IMR-90 (cell line): ENCODE results near the gene COPS4. TPM values are rescaled to one million over a fixed set of nuclear protein-coding genes. Genes with fewer than 3 reads are reported as not detected.
A peak's percentile ranks its signal among the peaks of the same experiment; 100 is the strongest.

Experiments used
- ATAC-seq: fragments of 200-7000 bp; cut with Tn5 transposase; 2 replicates; pipeline ENCODE4 v1.9.1; 2020; ENCODE audit warnings: low read depth, mild to moderate bottlenecking, moderate library complexity
- Bru-seq: library from RNA; stranded (reverse); fragments of 400-500 nt; gene quantifications from one replicate; lab custom pipeline; 2021; lab: Mats Ljungman, UMichigan
- BruChase-seq, 2 experiments: library from RNA; stranded (reverse); fragments of 400-500 nt; gene quantifications; one replicate each; lab custom pipeline; 2021; lab: Mats Ljungman, UMichigan
- BruUV-seq: library from RNA; stranded (reverse); fragments of 400-500 nt; replicated peaks from 2 replicates; lab custom pipeline; 2021; lab: Mats Ljungman, UMichigan
- CTCF ChIA-PET: fragments of 300-600 bp; formaldehyde crosslinking; extraction: SDS; loops from one replicate; lab custom pipeline; 2021; ENCODE audit warnings: antibody characterized with exemption; lab: Yijun Ruan, JAX
- POLR2A ChIA-PET: fragments of 300-600 bp; sonication (Branson Sonifier 250); formaldehyde crosslinking; loops from one replicate; lab custom pipeline; 2022; ENCODE audit warnings: antibody characterized with exemption; ENCODE audit not compliant: unreplicated experiment; lab: Charles Lee
- DNase-seq: peaks from one replicate; pipeline ENCODE4 v3.0.0; 2013
- H2AFZ ChIP-seq: replicated peaks from 2 replicates; pipeline ENCODE3; 2013; ENCODE audit warnings: low read length, mild to moderate bottlenecking; ENCODE audit not compliant: poor library complexity
- H2AK5ac ChIP-seq: 2 replicates; pipeline ENCODE4 v1.6.1; 2013; ENCODE audit warnings: low read depth, low read length, inconsistent platforms
- H2AK9ac ChIP-seq: replicated peaks from 2 replicates; pipeline ENCODE3; 2013; ENCODE audit warnings: mild to moderate bottlenecking, low read depth, low read length, moderate library complexity; ENCODE audit not compliant: poor library complexity
- H2BK120ac ChIP-seq: 2 replicates; pipeline ENCODE4 v1.6.1; 2013; ENCODE audit warnings: low read depth, low read length, inconsistent platforms
- H2BK15ac ChIP-seq: 3 replicates; pipeline ENCODE4 v1.6.1; 2013; ENCODE audit warnings: low read depth, low read length, inconsistent platforms
- H2BK20ac ChIP-seq: 2 replicates; pipeline ENCODE4 v1.6.1; 2013; ENCODE audit warnings: low read depth, mild to moderate bottlenecking, inconsistent platforms, low read length, moderate library complexity
- H2BK5ac ChIP-seq: 2 replicates; pipeline ENCODE4 v1.6.1; 2013; ENCODE audit warnings: mild to moderate bottlenecking, low read depth, low read length, inconsistent platforms; ENCODE audit not compliant: poor library complexity, severe bottlenecking
- H3K14ac ChIP-seq: replicated peaks from 2 replicates; pipeline ENCODE4 v1.6.1; 2013; ENCODE audit warnings: low read depth, low read length, inconsistent platforms
- H3K18ac ChIP-seq: 2 replicates; pipeline ENCODE4 v1.6.1; 2013; ENCODE audit warnings: low read depth, low read length, control low read depth
- H3K23ac ChIP-seq: 2 replicates; pipeline ENCODE4 v1.6.1; 2013; ENCODE audit warnings: low read depth, low read length, inconsistent platforms
- H3K27ac ChIP-seq: 2 replicates; pipeline ENCODE4 v1.5.1; 2013; ENCODE audit warnings: mild to moderate bottlenecking, control low read depth, low read length; ENCODE audit not compliant: insufficient read depth
- H3K27me3 ChIP-seq: 2 replicates; pipeline ENCODE4 v1.6.1; 2013; ENCODE audit warnings: low read length; ENCODE audit not compliant: control insufficient read depth, insufficient read depth
- H3K36me3 ChIP-seq: 2 replicates; pipeline ENCODE4 v1.6.1; 2013; ENCODE audit warnings: low read length, mixed read lengths; ENCODE audit not compliant: control insufficient read depth, insufficient read depth
- H3K4ac ChIP-seq: 2 replicates; pipeline ENCODE4 v1.6.1; 2013; ENCODE audit warnings: low read depth, low read length, inconsistent platforms
- H3K4me1 ChIP-seq: 2 replicates; pipeline ENCODE4 v1.6.1; 2013; ENCODE audit warnings: low read length, mixed read lengths; ENCODE audit not compliant: control insufficient read depth, insufficient read depth
- H3K4me2 ChIP-seq: 2 replicates; pipeline ENCODE4 v1.6.1; 2013; ENCODE audit warnings: low read depth, mild to moderate bottlenecking, control low read depth, low read length, moderate library complexity
- H3K4me3 ChIP-seq: 2 replicates; pipeline ENCODE4 v1.5.1; 2013; ENCODE audit warnings: low read depth, mild to moderate bottlenecking, control low read depth, low read length, moderate library complexity; ENCODE audit not compliant: insufficient read depth
- H3K56ac ChIP-seq: 2 replicates; pipeline ENCODE4 v1.6.1; 2013; ENCODE audit warnings: low read length, inconsistent platforms; ENCODE audit not compliant: insufficient read depth; ENCODE audit errors: extremely low read depth
- H3K79me1 ChIP-seq, 2 experiments: 2 replicates each; pipeline ENCODE4 v1.6.1; 2013; ENCODE audit warnings: low read length in 2 of 2, inconsistent platforms in 1 of 2, low read depth in 1 of 2
- H3K9ac ChIP-seq: 2 replicates; pipeline ENCODE4 v1.6.1; 2013; ENCODE audit warnings: low read depth, low read length, control low read depth
- H3K9me1 ChIP-seq: 2 replicates; pipeline ENCODE4 v1.6.1; 2013; ENCODE audit warnings: low read length, inconsistent platforms; ENCODE audit not compliant: insufficient read depth
- H3K9me3 ChIP-seq: 2 replicates; pipeline ENCODE4 v1.6.1; 2013; ENCODE audit warnings: low read length; ENCODE audit not compliant: control insufficient read depth, insufficient read depth
- H4K20me1 ChIP-seq: 2 replicates; pipeline ENCODE4 v1.6.1; 2013; ENCODE audit warnings: low read length, inconsistent platforms; ENCODE audit not compliant: insufficient read depth
- H4K5ac ChIP-seq: 2 replicates; pipeline ENCODE4 v1.6.1; 2013; ENCODE audit warnings: mild to moderate bottlenecking, low read depth, low read length, control low read depth
- H4K8ac ChIP-seq, 2 experiments: 2 replicates each; pipeline ENCODE4 v1.6.1; 2013; ENCODE audit warnings: low read depth in 2 of 2, low read length in 2 of 2, control low read depth in 1 of 2, inconsistent platforms in 1 of 2
- H4K91ac ChIP-seq: 2 replicates; pipeline ENCODE4 v1.6.1; 2013; ENCODE audit warnings: low read depth, low read length, inconsistent platforms; ENCODE audit not compliant: insufficient read depth
- BHLHE40 ChIP-seq: fragments of 150-350 bp; IDR thresholded peaks from 2 replicates; pipeline ENCODE4 v1.6.1; 2016; ENCODE audit warnings: mild to moderate bottlenecking, low read depth, low read length
- CEBPB ChIP-seq: IDR thresholded peaks from 2 replicates; pipeline ENCODE4 v1.6.1; 2012; ENCODE audit warnings: low read depth, low read length, improper control_type of control experiment
- CHD1 ChIP-seq: IDR thresholded peaks from 2 replicates; pipeline ENCODE4 v1.6.1; 2012; ENCODE audit warnings: low read depth, low read length, improper control_type of control experiment
- ELK1 ChIP-seq: fragments of 150-350 bp; IDR thresholded peaks from 2 replicates; pipeline ENCODE4 v1.6.1; 2016; ENCODE audit warnings: low read depth, mild to moderate bottlenecking, low read length, moderate library complexity, borderline replicate concordance
- FOS ChIP-seq: fragments of 150-350 bp; IDR thresholded peaks from 2 replicates; pipeline ENCODE4 v1.6.1; 2016; ENCODE audit warnings: low read depth, low read length
- MAZ ChIP-seq: IDR thresholded peaks from 2 replicates; pipeline ENCODE4 v1.6.1; 2012; ENCODE audit warnings: low read depth, mild to moderate bottlenecking, low read length, improper control_type of control experiment, moderate library complexity, borderline replicate concordance
- MXI1 ChIP-seq: IDR thresholded peaks from 2 replicates; pipeline ENCODE4 v1.6.1; 2012; ENCODE audit warnings: low read depth, mild to moderate bottlenecking, low read length, moderate library complexity, borderline replicate concordance
- POLR2A ChIP-seq: IDR thresholded peaks from 2 replicates; pipeline ENCODE4 v1.6.1; 2012; ENCODE audit warnings: mild to moderate bottlenecking, low read depth, low read length
- RAD21 ChIP-seq: IDR thresholded peaks from 2 replicates; pipeline ENCODE4 v1.6.1; 2012; ENCODE audit warnings: low read length, improper control_type of control experiment
- RCOR1 ChIP-seq: IDR thresholded peaks from 2 replicates; pipeline ENCODE4 v1.6.1; 2012; ENCODE audit warnings: mild to moderate bottlenecking, low read length, improper control_type of control experiment; ENCODE audit not compliant: insufficient replicate concordance
- SMC3 ChIP-seq: fragments of 150-350 bp; IDR thresholded peaks from 2 replicates; pipeline ENCODE4 v1.6.1; 2016; ENCODE audit warnings: low read depth, mild to moderate bottlenecking, antibody characterized with exemption, low read length, moderate library complexity
- WGBS, 2 experiments: methylation state at CpG; one replicate each; pipeline versions ENCODE4 v1.1.5 to v1.1.7; 2013; ENCODE audit warnings: missing lambda C conversion rate in 2 of 2; ENCODE audit not compliant: insufficient read length in 1 of 2; ENCODE audit errors: extremely low coverage in 2 of 2; 5-methylcytosine and 5-hydroxymethylcytosine counted together
- dilution Hi-C: fragments of 300-500 bp; cut with HindIII; formaldehyde crosslinking; loops from one replicate; pipeline ENCODE4 v1.14.3; 2018; ENCODE audit warnings: low sequenced_read_pairs; ENCODE audit not compliant: unreplicated experiment
- in situ Hi-C: fragments of 300-500 bp; cut with MboI; formaldehyde crosslinking; loops from 3 replicates; pipeline ENCODE4 v1.14.3; 2019; ENCODE audit warnings: low sequenced_read_pairs, inconsistent platforms, mixed read lengths
- intact Hi-C: fragments of 100-400 bp; cut with micrococcal nuclease; formaldehyde crosslinking; loops from 2 replicates; pipeline ENCODE4 v1.10.0; 2022
- long read RNA-seq: library from polyadenylated mRNA; unstranded; transcript quantifications from one replicate; pipeline ENCODE4 v2.0.0, GENCODE V29; 2021; ENCODE audit not compliant: unreplicated experiment
- polyA plus RNA-seq, 3 experiments: library from polyadenylated mRNA; depleted of rRNA; stranded (reverse); fragments of >200 nt; gene quantifications; 2 replicates each; pipeline ENCODE4 v1.2.3, GENCODE V29; 2012; ENCODE audit warnings: low replicate concordance in 1 of 3
- total RNA-seq: library from RNA; depleted of rRNA; stranded (reverse); fragments of >200 nt; gene quantifications from 2 replicates; pipeline ENCODE4 v1.2.3, GENCODE V29; 2012; rRNA removed
- TF ChIP-seq, protein P1 (sequence below): fragments of 150-350 bp; IDR thresholded peaks from 2 replicates; pipeline ENCODE4 v1.6.1; 2017; ENCODE audit warnings: mild to moderate bottlenecking, antibody characterized with exemption, low read length, low read depth

The COPS4 gene
- 107 and 115 TPM in 2 replicates for total RNA-seq
- polyA plus RNA-seq (2012; rRNA removed) = 40.1 and 42.7 TPM in 2 replicates
- polyA plus RNA-seq (2012; cell fraction: cytosol; rRNA removed) = 8.2 and 10.4 TPM in 2 replicates
- polyA plus RNA-seq (2012; cell fraction: nucleus; rRNA removed; ENCODE audit: low replicate concordance) = 4.2 and 21.9 TPM in 2 replicates
- Bru-seq, nascent RNA = percentile 75 among the genes with signal in this experiment
- percentile 78 among the genes with signal in this experiment for BruChase-seq, experiment 1, labeled RNA remaining after a 6-hour chase
- BruChase-seq, experiment 2, labeled RNA remaining after a 2-hour chase = percentile 67 among the genes with signal in this experiment
- long read RNA-seq, transcript COPS4-201 (10 exons, 1,744 nt) = major isoform, 85 of 104 reads
- long read RNA-seq, partial matches to known transcripts = 0 of 104 reads
- long read RNA-seq, other reads (novel, unspliced or antisense) = 16 of 104 reads

DNA sequence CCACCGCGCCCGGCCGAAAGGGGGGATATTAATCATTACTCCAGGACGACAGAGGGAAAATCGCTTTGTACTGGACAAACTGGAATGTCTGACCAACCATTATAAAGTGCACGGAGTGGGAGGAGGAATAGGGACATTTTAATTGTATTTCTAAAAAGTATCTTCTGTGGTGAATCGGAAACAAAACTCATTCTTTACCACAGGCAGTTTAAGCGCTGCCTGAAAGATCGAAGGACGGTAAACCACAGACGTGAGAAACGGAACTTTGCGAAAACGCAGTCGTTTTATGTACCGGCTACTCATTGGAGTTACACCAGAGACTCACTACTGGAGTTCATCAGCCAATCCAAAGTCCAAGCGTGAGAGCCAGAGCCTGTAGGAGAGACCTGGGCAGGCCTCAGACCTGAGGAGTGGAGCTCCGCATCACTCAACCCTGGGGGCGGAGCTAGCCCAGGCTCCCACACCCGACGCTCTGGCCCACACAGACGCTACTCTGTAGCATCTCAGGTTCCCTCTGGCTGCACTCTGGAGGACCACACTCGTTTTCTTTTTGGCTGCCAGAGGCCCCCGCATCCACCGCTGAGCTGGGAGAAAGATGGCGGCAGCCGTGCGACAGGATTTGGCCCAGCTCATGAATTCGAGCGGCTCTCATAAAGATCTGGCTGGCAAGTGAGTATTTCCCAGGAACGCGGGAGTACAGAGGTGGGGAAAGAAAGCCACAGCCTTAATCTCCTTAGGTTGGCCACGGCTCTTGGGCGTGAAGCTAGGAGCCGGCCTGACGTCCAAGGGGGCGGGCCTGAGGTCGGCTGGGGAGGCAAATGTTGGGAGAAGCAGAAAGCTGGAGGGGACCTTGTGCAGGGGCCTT, at the start of gene COPS4:
COPS4 (plus strand) TSS at position 554 of the 865 bp plus-strand sequence; CDS start at position 596, 42 bp downstream.
- H2AK9ac ChIP-seq = peak within 1 kb of the TSS; percentile 89
- H3K18ac ChIP-seq = peak within 1 kb of the TSS; percentile 51
- intact Hi-C loops (loop anchor here (1.0 to 2.0 kb wide), 4 partner anchors 22 to 573 kb away; partner anchors contain the start of genes SEC31A and THAP9), dilution Hi-C loops (no loop called here), in situ Hi-C loops (loop anchor here (25.0 kb wide), 1 partner anchor 598 kb away; the partner anchor contains the start of genes ENOPH1 and HNRNPDL)
- peak within 1 kb of the TSS; percentile 78 for H3K23ac ChIP-seq
- ATAC-seq (peak; percentile 99), DNase-seq (peak; percentile 100)
- peaks cover 3% of the 10 kb centered on the region for H3K27me3 ChIP-seq
- H3K27ac ChIP-seq = peak within 1 kb of the TSS; percentile 83
- H3K56ac ChIP-seq = peak within 1 kb of the TSS; percentile 86
- H2BK120ac ChIP-seq = peak within 1 kb of the TSS; percentile 71
- H3K79me1 ChIP-seq = peaks cover 6 to 33% of the 10 kb centered on the region in 2 experiments; a peak in 3 of 4 replicates
- ChIA-PET CTCF (interaction anchor here (0.7 kb wide), 1 partner anchor 40 kb away, joined by 4 read pairs; no protein-coding TSS in a partner anchor), POLR2A (interaction anchor here (0.5 to 1.1 kb wide), 7 partner anchors 10 to 249 kb away, joined by 3 to 19 read pairs (median 5); partner anchors contain the start of genes COQ2 and THAP9)
- BruUV-seq = TSS peak; percentile 36
- peak within 1 kb of the TSS; percentile 54 for H4K5ac ChIP-seq
- H3K4ac ChIP-seq = peak within 1 kb of the TSS; percentile 85
- H4K8ac ChIP-seq = peak within 1 kb of the TSS; percentile 10 to 95
- peak within 1 kb of the TSS; percentile 89 for H3K9ac ChIP-seq
- H3K9me3 ChIP-seq = no peaks in the 10 kb centered on the region
- H2AK5ac ChIP-seq = peak within 1 kb of the TSS; percentile 66; the same call in 1 of the 2 replicates
- no peaks in the 10 kb centered on the region for H4K20me1 ChIP-seq
- H4K91ac ChIP-seq = peak within 1 kb of the TSS; percentile 79
- peaks cover 5% of the 10 kb centered on the region for H3K4me1 ChIP-seq
- peak within 1 kb of the TSS; percentile 62 for H3K4me3 ChIP-seq
- peak within 1 kb of the TSS; percentile 96 for H3K4me2 ChIP-seq
- H2AFZ ChIP-seq = peak within 1 kb of the TSS; percentile 95
- peaks cover 8% of the 10 kb centered on the region; the same call in 1 of the 2 replicates for H3K9me1 ChIP-seq
- peak within 1 kb of the TSS; percentile 52; the same call in 1 of the 2 replicates for H2BK20ac ChIP-seq
- peak within 1 kb of the TSS; percentile 81 for H2BK5ac ChIP-seq
- WGBS, 2 experiments = 0% methylated on average over 15 of the region's 39 CpGs; no CpG with 5 or more reads in 1 of the 2 experiments
- H3K36me3 ChIP-seq = no peaks in the 10 kb centered on the region
- peak within 1 kb of the TSS; percentile 73; the same call in 1 of the 3 replicates for H2BK15ac ChIP-seq
- H3K14ac ChIP-seq = peak within 1 kb of the TSS; percentile 93
- TF ChIP-seq ELK1 = no peak
- TF ChIP-seq MXI1 = peak; percentile 68; the same call in 1 of the 2 replicates
- TF ChIP-seq POLR2A = peak; percentile 67
- peak; percentile 21 for TF ChIP-seq RAD21
- peak; percentile 85 for TF ChIP-seq MAZ
- no peak; the same call in none of the 2 replicates for TF ChIP-seq BHLHE40
- 0 out of 2 replicates have a peak, but pooled peaks have one; percentile 24 for TF ChIP-seq CEBPB
- TF ChIP-seq, protein P1, sequence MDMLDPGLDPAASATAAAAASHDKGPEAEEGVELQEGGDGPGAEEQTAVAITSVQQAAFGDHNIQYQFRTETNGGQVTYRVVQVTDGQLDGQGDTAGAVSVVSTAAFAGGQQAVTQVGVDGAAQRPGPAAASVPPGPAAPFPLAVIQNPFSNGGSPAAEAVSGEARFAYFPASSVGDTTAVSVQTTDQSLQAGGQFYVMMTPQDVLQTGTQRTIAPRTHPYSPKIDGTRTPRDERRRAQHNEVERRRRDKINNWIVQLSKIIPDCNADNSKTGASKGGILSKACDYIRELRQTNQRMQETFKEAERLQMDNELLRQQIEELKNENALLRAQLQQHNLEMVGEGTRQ = no peak
- TF ChIP-seq FOS = peak; percentile 9; the same call in 1 of the 2 replicates
- TF ChIP-seq SMC3 = peak; percentile 30; the same call in 1 of the 2 replicates
- TF ChIP-seq CHD1 = peak; percentile 83; the same call in 1 of the 2 replicates
- no peak for TF ChIP-seq RCOR1
